Chondrocyte (in vitro differentiated cells): ENCODE data around the gene GALNT1. TPM values are rescaled to one million over a fixed set of nuclear protein-coding genes. Genes with fewer than 3 reads are reported as not detected.

Source experiments
- DNase-seq: peaks from one replicate; pipeline ENCODE4 v3.0.0; 2021; ENCODE audit warnings: mixed read lengths, low spot score
- H3K27ac Mint-ChIP-seq: one replicate; pipeline ENCODE4 v1.8.0; 2021; ENCODE audit warnings: mild to moderate bottlenecking, moderate library complexity, mixed read lengths; ENCODE audit not compliant: unreplicated experiment
- H3K27me3 Mint-ChIP-seq: 2 replicates; pipeline ENCODE4 v1.8.0; 2021; ENCODE audit warnings: low read depth, mixed read lengths
- H3K36me3 Mint-ChIP-seq: 2 replicates; pipeline ENCODE4 v1.8.0; 2021; ENCODE audit warnings: low read depth, mixed read lengths
- H3K4me1 Mint-ChIP-seq: 2 replicates; pipeline ENCODE4 v1.8.0; 2021; ENCODE audit warnings: low read depth, mild to moderate bottlenecking, mixed read lengths
- H3K4me3 Mint-ChIP-seq: one replicate; pipeline ENCODE4 v1.8.0; 2021; ENCODE audit warnings: mild to moderate bottlenecking, moderate library complexity, mixed read lengths; ENCODE audit not compliant: unreplicated experiment
- H3K9me3 Mint-ChIP-seq: 2 replicates; pipeline ENCODE4 v1.8.0; 2021; ENCODE audit warnings: low read depth, mixed read lengths
- total RNA-seq: library from RNA; stranded (reverse); gene quantifications from 3 replicates; pipeline ENCODE4 v1.2.1, GENCODE V29; 2021
- TF ChIP-seq, protein P1 (sequence below): fragments of 200-600 bp; sonication (generic); IDR thresholded peaks from 2 replicates; pipeline ENCODE4 v1.5.0; 2021; ENCODE audit warnings: antibody characterized with exemption, mild to moderate bottlenecking, moderate library complexity

GALNT1 gene
- total RNA-seq, 1 donor from 2014 or later = 228 TPM

DNA sequence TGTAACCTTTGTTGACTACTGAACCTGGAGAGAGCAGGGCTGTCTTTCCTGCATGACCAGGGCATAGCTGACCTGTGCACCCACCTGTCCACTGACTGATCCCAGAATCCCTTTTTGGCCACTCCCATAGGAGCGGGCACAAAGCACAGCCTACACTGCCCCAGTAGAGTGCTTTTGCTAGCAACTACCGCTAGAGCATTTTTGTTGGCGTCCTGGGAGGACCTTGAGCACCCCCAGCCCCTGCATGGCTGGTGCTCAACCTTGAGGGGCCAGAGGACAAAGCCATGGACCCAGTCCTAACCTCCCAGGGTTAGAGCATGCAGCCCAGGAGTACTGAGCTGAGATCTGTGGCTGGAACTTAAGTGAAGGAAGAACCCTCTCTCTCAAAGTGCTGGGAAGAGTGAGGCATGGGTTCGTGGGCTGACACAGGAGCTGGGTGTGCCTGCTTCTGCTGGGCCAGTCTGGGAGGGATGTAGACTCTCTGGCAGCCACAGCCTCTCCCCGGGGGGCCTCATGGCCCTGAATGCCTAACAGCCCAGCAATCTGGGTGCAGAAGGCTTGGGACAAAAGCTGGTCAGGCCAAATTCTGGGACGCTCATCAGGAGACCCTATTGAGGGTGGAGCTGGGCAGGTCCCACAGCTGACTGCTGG, 140.0 kb downstream of the GALNT1 start:
- TF ChIP-seq, protein P1, sequence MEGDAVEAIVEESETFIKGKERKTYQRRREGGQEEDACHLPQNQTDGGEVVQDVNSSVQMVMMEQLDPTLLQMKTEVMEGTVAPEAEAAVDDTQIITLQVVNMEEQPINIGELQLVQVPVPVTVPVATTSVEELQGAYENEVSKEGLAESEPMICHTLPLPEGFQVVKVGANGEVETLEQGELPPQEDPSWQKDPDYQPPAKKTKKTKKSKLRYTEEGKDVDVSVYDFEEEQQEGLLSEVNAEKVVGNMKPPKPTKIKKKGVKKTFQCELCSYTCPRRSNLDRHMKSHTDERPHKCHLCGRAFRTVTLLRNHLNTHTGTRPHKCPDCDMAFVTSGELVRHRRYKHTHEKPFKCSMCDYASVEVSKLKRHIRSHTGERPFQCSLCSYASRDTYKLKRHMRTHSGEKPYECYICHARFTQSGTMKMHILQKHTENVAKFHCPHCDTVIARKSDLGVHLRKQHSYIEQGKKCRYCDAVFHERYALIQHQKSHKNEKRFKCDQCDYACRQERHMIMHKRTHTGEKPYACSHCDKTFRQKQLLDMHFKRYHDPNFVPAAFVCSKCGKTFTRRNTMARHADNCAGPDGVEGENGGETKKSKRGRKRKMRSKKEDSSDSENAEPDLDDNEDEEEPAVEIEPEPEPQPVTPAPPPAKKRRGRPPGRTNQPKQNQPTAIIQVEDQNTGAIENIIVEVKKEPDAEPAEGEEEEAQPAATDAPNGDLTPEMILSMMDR = no peak
- no peak overlapping the region for H3K27ac Mint-ChIP-seq
- DNase-seq = no peak
- H3K27me3 Mint-ChIP-seq = no peaks in the 10 kb centered on the region
- H3K4me1 Mint-ChIP-seq = no peaks in the 10 kb centered on the region
- H3K36me3 Mint-ChIP-seq = peaks cover 14% of the 10 kb centered on the region
- H3K4me3 Mint-ChIP-seq = no peak overlapping the region
- peaks cover 56% of the 10 kb centered on the region for H3K9me3 Mint-ChIP-seq

GRCh38 chr18:35728676-35729075, 147.1 kb downstream of the GALNT1 start:
- Mint-ChIP-seq H3K4me3 (no peak overlapping the region), H3K9me3 (peaks cover 28% of the 10 kb centered on the region), H3K36me3 (peaks cover 13% of the 10 kb centered on the region), H3K4me1 (peaks cover 21% of the 10 kb centered on the region), H3K27ac (no peak overlapping the region), H3K27me3 (no peaks in the 10 kb centered on the region)
- TF ChIP-seq, protein P1 = no peak
- DNase-seq = no peak

GRCh38 chr18:35729991-35730668, 148.6 kb downstream of the GALNT1 start:
- Mint-ChIP-seq H3K4me3 (peak overlapping the region; percentile 43), H3K27ac (no peak overlapping the region), H3K27me3 (no peaks in the 10 kb centered on the region), H3K9me3 (peaks cover 19% of the 10 kb centered on the region), H3K4me1 (peaks cover 21% of the 10 kb centered on the region), H3K36me3 (peaks cover 10% of the 10 kb centered on the region)
- DNase-seq = no peak
- TF ChIP-seq, protein P1 = no peak

DNA sequence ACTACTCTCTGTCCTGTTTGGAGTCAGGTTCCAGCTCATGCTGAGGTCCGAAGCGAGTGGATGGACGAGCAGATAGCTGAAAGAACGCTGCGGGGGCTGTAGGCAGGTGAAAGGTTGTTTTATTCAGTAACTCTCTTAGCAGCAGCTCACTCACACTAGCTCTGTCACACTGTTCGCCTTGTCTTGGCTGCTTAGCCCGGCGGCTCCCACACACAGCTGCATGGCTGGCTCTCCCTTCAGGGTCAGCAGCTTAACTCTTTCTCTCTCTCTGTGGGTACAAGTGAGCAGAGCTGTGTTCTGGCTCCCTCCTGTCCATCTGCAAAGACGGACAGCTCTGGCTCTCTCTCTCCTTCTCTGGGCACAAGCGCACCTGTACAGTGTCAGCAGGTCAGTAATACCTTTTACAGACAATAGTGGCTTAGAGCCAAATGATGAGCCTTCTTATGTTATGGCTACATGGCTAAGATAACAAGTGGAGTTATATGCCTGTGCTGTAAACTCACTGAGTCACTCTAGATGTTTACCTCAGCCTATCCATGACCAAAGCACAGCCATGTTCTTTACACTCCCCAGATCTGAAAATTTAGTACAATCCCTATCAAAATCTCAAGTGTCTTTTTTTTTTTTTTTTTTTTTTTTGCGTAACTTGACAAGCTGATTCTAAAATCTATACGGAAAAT, 149.3 kb downstream of the GALNT1 start:
- Mint-ChIP-seq H3K4me1 (peaks cover 21% of the 10 kb centered on the region), H3K27me3 (no peaks in the 10 kb centered on the region), H3K4me3 (peak overlapping the region; percentile 43), H3K36me3 (peaks cover 10% of the 10 kb centered on the region), H3K27ac (no peak overlapping the region), H3K9me3 (peaks cover 15% of the 10 kb centered on the region)
- DNase-seq = no peak
- TF ChIP-seq, protein P1 = no peak

GRCh38 chr18:35731701-35732100, 150.2 kb downstream of the GALNT1 start:
- Mint-ChIP-seq H3K4me3 (no peak overlapping the region), H3K4me1 (peaks cover 21% of the 10 kb centered on the region), H3K27me3 (no peaks in the 10 kb centered on the region), H3K27ac (no peak overlapping the region), H3K36me3 (peaks cover 5% of the 10 kb centered on the region), H3K9me3 (peaks cover 7% of the 10 kb centered on the region)
- DNase-seq = no peak
- TF ChIP-seq, protein P1 = no peak
